ENCODE data around the gene XRCC6.
"Not testable (repeated sequence)": the region's sequence is repeated elsewhere in the genome, so short reads cannot be mapped to it uniquely, and the experiment has no call there.

XRCC6 gene

DNA sequence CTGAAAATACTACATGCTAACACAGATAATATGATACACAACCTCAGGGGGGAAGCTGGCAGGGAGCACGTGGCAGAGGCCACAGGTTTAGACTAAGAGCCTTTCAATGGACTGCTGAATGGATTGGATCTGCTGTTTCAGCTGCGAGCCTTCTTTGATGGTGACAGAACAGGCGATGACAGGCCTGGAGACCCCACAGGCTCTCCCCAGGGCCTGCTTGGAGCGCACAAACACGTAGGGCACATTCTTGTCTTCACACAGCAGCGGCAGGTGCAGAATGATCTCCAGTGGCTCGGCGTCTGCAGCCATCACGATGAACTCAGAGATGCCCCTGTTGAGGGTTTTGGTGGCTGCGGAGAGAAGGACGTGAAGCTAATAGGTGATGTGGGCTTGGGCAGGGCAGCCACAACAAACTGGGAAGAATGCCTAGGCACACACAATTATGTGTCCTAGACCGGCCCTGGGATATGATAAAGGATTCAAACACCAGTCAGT lies 53.8 kb downstream of the XRCC6 start:
- TF ChIP-seq POLR2A (IDR thresholded peaks at IDR 0.05; ENCODE audit: low read length) (no peak), GATA1 (IDR thresholded peaks at IDR 0.05; ENCODE audit: low read depth, low read length) (no peak)
- DNase-seq = no peak

DNA sequence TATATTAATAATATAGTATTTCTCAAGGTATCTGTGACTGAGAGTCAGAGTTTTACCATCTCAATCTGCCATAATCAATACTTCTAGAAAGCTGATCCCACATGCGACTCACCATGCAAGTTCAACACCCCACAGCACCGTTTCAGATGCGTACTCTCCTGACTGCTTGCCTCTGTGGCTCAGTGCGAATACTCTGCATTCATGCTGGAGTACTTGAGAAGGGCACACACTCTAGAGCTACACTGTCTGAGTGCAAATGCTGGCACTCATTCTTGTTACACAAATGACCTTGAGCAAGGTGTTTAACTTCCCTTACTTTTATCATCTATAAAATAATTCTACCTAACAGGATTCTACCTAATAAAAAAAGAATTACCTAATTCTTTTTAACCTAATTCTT lies 55.0 kb downstream of the XRCC6 start:
- TF ChIP-seq GATA1 (IDR thresholded peaks at IDR 0.05; ENCODE audit: low read depth, low read length) (no peak), POLR2A (IDR thresholded peaks at IDR 0.05; ENCODE audit: low read length) (no peak)
- no peak for DNase-seq

DNA sequence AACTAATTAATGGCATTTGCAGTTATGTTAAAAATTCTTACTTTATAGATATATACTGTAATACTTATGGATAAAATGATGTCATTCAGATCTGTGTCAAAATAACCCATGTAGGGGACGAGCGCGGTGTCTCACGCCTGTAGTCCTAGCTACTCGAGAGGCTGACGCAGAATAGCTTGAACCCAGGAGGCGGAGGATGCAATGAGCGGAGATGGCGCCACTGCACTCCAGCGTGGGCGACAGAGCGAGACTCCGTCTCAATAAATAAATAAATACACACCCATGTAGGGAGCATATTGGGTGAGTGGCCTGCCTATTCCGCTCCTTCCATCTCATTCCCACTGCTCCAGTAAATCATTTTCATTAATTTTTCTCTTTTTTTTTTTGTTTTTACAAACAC lies 60.5 kb downstream of the XRCC6 start:
- TF ChIP-seq GATA1 (IDR thresholded peaks at IDR 0.05; ENCODE audit: low read depth, low read length) = no peak
- TF ChIP-seq POLR2A (IDR thresholded peaks at IDR 0.05; ENCODE audit: low read length) = no peak
- peak; percentile 48 to 71 for DNase-seq

DNA sequence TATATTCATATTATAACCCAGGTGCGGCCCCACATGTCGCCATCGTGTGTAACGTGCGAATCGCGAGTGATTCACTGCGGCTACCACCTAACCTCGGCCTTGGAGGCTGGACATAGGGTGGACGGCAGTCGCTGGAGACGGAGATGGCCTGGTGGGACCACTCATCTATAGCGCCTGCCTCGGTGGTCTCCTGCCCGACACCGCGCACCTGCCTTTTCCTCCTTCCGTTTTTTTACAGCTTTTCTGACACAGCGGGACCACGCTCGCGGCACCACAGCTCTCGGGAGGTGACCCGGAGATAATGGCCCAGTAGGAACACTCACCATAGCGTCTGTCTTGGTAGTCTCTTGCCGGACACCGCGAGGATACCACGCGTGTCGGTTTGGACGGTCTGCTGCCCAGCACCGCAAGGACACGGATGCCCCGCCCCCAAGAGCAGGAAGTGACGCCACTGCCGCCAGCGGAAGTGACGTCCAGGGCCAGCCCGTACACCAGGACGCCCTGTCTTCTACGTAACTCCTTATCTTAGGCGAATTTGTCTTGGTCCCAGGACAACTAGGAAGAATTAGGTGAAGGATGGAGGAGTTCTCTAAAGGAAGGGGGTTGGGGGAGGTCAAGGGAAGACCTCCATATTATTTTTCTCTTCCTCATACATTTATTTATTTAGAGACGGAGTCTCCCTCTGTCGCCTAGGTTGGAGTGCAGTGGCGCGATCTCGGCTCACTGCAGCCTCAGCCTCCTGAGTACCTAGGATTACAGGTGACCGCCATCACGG lies 61.1 kb downstream of the XRCC6 start:
- TF ChIP-seq GATA1 (IDR thresholded peaks at IDR 0.05; ENCODE audit: low read depth, low read length) (no peak), POLR2A (IDR thresholded peaks at IDR 0.05; ENCODE audit: low read length) (peak; percentile 78)
- DNase-seq = peak; percentile 93 to 94

DNA sequence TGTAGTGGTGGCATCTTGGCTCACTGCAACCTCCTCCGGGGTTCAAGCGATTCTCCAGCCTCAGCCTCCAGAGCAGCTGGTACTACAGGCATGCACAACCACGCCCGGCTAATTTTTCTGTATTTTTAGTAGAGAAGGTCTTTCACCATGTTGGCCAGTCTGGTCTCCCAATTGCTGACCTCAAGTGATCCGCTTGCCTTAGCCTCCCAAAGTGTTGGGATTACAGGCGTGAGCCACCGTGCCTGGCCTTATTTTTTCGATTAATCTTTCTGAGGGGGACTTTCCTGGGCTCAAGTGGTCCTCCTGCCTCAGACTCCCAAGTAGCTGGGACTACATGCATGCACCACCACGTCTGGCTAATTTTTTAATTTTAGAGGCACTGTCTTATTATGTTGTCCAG lies 62.0 kb downstream of the XRCC6 start:
- TF ChIP-seq POLR2A (IDR thresholded peaks at IDR 0.05; ENCODE audit: low read length) (no peak), GATA1 (IDR thresholded peaks at IDR 0.05; ENCODE audit: low read depth, low read length) (no peak)
- no peak for DNase-seq

DNA sequence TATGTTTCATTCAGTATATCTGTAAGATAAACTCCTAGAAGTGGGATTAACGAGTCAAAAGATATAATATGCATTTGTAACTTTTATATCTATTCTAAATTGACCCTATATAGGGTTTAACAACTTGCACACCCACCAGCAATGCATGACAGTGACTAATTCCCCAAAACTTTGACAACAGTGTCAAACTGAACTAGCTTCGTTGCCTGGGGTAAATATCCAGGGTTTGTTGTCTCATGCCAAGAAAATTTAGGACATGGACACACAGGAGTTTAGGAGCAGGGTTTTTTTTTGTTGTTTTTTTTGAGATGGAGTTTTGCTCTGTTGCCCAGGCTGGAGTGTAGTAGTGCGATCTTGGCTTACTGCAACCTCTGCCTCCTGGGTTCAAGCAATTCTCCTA lies 62.5 kb downstream of the XRCC6 start:
- no peak for DNase-seq
- TF ChIP-seq POLR2A (IDR thresholded peaks at IDR 0.05; ENCODE audit: low read length) (no peak), GATA1 (IDR thresholded peaks at IDR 0.05; ENCODE audit: low read depth, low read length) (no peak)

DNA sequence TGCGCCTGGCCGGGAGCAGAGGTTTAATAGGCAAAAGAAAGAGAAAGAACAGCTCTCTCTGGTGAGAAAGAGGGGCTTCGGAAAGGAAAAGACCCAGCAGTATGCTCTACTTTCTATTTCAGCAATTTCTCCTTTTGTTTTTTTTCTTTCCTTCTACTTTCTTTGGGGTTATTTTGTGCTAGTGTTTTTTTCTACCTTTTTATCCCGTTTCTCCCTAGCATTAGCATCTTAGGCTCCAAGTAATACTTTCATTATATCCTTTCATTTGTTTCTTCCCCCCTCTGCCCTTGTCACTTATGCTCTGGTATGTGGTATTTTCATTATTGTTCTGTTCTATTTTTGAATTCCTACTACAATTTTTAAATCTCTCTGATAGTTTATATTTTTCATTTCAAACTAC lies 63.1 kb downstream of the XRCC6 start:
- TF ChIP-seq POLR2A (IDR thresholded peaks at IDR 0.05; ENCODE audit: low read length) (no peak), GATA1 (IDR thresholded peaks at IDR 0.05; ENCODE audit: low read depth, low read length) (no peak)
- no peak for DNase-seq

DNA sequence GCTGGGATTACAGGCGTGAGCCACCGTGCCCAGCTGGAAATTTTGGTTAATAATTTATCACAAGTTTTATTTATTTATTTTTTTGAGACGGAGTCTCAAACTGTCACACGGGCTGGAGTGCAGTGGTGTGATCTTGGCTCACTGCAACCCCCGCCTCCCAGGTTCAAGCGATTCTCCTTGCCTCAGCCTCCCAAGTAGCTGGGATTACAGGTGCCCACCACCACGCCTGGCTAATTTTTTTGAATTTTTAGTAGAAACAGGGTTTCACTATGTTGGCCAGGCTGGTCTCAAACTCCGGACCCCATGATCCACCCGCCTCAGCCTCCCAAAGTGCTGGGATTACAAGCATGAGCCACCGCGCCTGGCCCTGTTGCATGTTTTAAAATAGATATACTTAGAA lies 65.8 kb downstream of the XRCC6 start:
- DNase-seq = not testable (repeated sequence)

DNA sequence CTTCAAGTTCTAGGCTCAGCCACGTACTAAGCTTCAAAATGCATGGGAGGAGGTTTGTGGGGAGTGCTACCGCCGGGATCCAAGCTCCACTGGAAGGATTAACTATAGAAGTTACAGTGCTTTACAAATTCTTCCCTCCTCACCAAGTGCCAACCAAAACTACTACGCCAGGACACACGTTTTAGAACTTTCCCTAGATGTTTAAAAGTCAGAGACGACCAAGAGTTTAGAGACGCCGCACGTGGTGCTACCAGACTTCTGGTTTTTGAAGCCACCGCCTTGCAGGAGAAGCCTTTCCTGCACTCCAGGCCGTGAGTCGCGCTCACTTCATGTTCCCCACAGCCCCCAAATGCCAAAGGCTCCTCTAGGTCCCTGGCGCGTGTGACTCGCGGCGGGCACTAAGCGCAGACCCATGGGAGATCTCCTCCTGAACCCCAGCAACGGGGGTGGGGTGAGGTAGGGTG lies 66.8 kb downstream of the XRCC6 start:
- peak; percentile 61 to 63 for DNase-seq
- TF ChIP-seq GATA1 (IDR thresholded peaks at IDR 0.05; ENCODE audit: low read depth, low read length) (no peak), POLR2A (IDR thresholded peaks at IDR 0.05; ENCODE audit: low read length) (no peak)

DNA sequence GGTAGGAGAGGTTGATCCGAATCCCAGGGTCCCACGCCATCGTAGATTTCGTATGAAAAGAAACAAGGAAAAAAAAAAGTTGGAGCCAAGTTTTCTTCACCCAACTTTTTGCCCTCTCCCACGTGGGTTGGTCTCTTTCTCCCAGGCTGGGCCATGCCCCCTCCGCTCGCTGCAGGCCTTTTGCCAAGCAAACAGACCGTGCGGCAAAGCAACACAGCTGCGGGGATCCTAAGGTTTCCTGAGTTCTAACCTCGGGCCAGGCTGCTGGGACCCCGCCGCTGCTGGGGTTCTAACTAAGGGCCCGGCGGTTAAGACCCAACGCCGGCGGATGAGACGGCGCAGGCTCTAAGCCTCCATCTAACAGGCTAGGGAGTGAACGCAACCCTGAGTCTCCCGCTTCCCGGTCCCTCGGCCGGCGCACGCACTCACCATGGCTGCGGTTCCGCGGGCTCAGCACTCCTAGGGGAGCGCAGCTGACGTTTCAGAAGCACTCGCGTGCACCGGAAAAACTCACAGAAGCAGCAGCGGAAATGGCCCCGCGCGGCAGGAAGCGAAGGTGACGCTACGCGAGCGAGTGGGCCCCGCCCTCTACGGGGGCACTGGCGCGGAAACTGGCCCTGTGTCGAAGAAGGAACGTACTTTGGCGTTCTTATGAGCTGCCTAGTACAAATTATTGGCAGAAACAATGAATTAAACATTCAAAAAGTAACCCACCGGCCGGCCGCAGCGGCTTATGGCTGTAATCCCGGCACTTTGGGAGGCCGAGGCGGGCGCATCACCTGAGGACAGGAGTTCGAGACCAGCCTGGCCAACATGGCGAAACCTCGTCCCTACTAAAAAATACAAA lies 67.5 kb downstream of the XRCC6 start, which contains the start of gene SNU13:
Gene SNU13, minus strand, starts transcription at position 503 of the 847 bp plus-strand sequence. Its CDS starts 71 bp downstream, at position 432.
- no peak for TF ChIP-seq GATA1 (IDR thresholded peaks at IDR 0.05; ENCODE audit: low read depth, low read length)
- TF ChIP-seq POLR2A (IDR thresholded peaks at IDR 0.05; ENCODE audit: low read length) = peak; percentile 86
- DNase-seq = peak; percentile 93 to 94

DNA sequence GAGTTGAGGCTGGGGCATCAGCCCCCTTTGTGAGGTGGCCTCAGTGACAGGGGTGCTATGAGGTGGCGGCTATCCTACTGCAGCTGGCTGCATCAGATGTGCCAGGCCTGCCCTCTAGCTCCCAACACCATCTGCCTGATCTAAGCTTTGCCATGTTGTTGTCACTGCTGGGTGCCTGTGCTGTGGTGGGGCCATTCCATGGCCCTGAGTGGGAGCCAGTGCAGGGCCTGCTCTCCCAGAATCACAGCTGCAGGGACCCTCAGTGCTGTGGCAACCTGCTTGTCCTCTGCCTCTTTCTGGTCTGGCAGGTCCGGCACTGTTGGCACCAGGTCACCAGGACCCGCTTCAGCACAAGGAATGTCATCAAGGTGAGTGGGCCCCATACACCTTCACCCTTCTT lies 69.4 kb downstream of the XRCC6 start:
- TF ChIP-seq GATA1 (IDR thresholded peaks at IDR 0.05; ENCODE audit: low read depth, low read length) = no peak
- TF ChIP-seq POLR2A (IDR thresholded peaks at IDR 0.05; ENCODE audit: low read length) = no peak
- no peak for DNase-seq

DNA sequence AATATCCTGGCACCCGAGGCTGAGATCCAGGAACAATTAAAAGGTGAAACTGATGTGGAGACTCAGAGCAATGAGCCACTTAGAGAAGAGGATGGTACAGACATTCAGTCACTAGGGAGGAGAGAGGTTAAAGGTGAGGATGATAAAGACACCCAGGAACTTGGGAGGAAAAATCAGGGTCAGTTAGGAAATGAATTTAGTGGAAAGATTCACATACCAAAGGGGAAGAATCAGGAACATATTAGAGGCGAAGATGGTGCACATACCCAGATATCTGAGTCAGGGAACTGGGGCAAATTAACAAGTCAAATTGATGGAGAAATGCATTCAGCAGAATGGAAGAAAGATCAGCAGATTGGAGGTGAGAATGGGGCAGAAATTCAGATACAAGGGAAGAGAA lies 74.1 kb downstream of the XRCC6 start:
- no peak for TF ChIP-seq POLR2A (IDR thresholded peaks at IDR 0.05; ENCODE audit: low read length)
- no peak for TF ChIP-seq GATA1 (IDR thresholded peaks at IDR 0.05; ENCODE audit: low read depth, low read length)
- DNase-seq = no peak

DNA sequence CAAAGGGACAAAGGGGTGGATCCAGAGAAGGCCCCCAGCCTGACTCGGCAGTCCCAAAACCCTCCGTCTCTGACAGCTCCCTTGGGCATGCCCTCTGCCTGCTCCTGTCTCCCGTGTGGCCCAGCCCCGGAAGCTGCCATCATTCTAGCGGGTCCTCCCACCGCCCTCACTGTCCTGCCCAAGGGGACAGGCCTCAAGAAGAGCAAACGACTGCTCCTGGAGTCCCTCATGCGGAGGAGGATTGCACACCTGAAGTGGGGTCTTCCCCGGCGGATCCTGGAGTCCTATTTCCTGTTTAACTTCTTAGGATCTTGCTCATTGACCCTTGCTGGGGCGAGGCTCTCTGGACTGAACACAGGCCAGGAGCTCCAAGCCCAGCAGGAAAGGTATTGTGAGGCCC lies 75.6 kb downstream of the XRCC6 start:
- DNase-seq = no peak
- TF ChIP-seq POLR2A (IDR thresholded peaks at IDR 0.05; ENCODE audit: low read length) = no peak
- no peak for TF ChIP-seq GATA1 (IDR thresholded peaks at IDR 0.05; ENCODE audit: low read depth, low read length)

DNA sequence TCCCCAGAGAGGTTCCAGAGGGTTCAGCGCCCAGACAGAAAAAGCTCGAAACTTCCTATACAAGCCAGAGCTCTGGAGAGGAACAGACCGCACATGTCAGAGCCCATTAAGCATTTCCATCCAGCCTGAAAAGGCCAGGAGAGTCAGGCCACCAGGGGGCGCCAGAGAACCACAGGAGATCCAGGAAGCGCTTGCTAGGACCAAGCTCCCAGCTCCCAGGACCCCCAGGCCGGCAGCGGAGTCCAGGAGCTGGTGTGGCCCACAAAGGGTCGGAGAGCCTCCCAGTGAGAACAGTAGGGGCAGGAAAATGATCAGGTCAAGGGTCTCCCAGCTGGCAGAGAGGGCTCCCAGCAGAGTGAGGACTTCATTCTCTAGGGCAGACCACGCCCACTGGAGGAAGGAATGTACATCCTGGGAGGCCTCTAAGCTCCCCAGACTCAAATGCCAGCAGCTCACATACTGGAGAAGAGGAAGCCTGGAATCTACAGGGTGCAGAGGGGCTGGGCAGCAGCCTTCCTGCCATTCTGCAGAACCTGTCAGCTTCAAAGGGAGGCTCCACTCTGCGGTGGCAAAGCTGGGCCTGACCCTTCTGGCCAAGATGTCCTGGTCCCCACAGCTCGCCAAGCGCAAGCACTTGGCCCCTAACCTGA lies 76.2 kb downstream of the XRCC6 start:
- DNase-seq = peak; percentile 81 to 92
- no peak for TF ChIP-seq GATA1 (IDR thresholded peaks at IDR 0.05; ENCODE audit: low read depth, low read length)
- no peak for TF ChIP-seq POLR2A (IDR thresholded peaks at IDR 0.05; ENCODE audit: low read length)
